Activated B cell treated with CpG ODN at 0.5 μM for 24 hours (primary cell): Measurements from ENCODE around the gene RGS9BP. TPM values are rescaled to one million over a fixed set of nuclear protein-coding genes. Genes with fewer than 3 reads are reported as not detected.
A peak's percentile ranks its signal among the peaks of the same experiment; 100 is the strongest.

Source experiments
- ATAC-seq: fragments of 200-7000 bp; cut with Tn5 transposase; one replicate; pipeline ENCODE4 v1.10.0; 2021; ENCODE audit warnings: low read depth, mild to moderate bottlenecking, moderate library complexity
- CTCF ChIA-PET: fragments of 350-600 bp; sonication (Branson Sonifier 250); formaldehyde crosslinking; loops from one replicate; lab custom pipeline; 2021; ENCODE audit warnings: antibody characterized with exemption; lab: Charles Lee
- POLR2A ChIA-PET: fragments of 350-600 bp; sonication (Branson Sonifier 250); formaldehyde crosslinking; loops from one replicate; lab custom pipeline; 2021; ENCODE audit warnings: antibody characterized with exemption; lab: Charles Lee
- DNase-seq: peaks from one replicate; pipeline ENCODE4 v3.0.0; 2022
- H3K27ac Mint-ChIP-seq: one replicate; pipeline ENCODE4 v1.8.0; 2020; ENCODE audit warnings: mixed read lengths
- H3K27me3 Mint-ChIP-seq: one replicate; pipeline ENCODE4 v1.8.0; 2021; ENCODE audit warnings: mixed read lengths
- H3K36me3 Mint-ChIP-seq: one replicate; pipeline ENCODE4 v1.8.0; 2021; ENCODE audit warnings: low read depth, mixed read lengths
- H3K4me1 Mint-ChIP-seq: one replicate; pipeline ENCODE4 v1.8.0; 2021; ENCODE audit warnings: mixed read lengths
- H3K4me3 Mint-ChIP-seq: one replicate; pipeline ENCODE4 v1.8.0; 2020; ENCODE audit warnings: mild to moderate bottlenecking, mixed read lengths
- H3K9me3 Mint-ChIP-seq: one replicate; pipeline ENCODE4 v1.8.0; 2020; ENCODE audit warnings: mixed read lengths
- CTCF ChIP-seq: fragments of 200-600 bp; IDR thresholded peaks from one replicate; pipeline ENCODE4 v1.8.0; 2022; ENCODE audit warnings: antibody characterized with exemption, mild to moderate bottlenecking
- intact Hi-C: fragments of 100-400 bp; cut with micrococcal nuclease; formaldehyde crosslinking; loops from one replicate; pipeline ENCODE4 v1.15.1; 2024
- total RNA-seq: library from RNA; stranded (reverse); gene quantifications from 2 replicates; pipeline ENCODE4 v1.2.3, GENCODE V29; 2022

RGS9BP gene
- not detected in 2 replicates for total RNA-seq

GRCh38 chr19:32675720-32676185, at the start of gene RGS9BP:
Gene RGS9BP, plus strand, starts transcription at chr19:32675848. Its CDS starts 416 bp downstream, at chr19:32676264.
- POLR2A ChIA-PET, result interaction anchor here (0.8 to 3.0 kb wide), 2 partner anchors 16 to 24 kb away, joined by 3 to 28 read pairs; partner anchors contain the start of gene NUDT19
- H3K4me3 Mint-ChIP-seq, result peak within 1 kb of the TSS; percentile 87
- H3K36me3 Mint-ChIP-seq, result peaks cover 4% of the 10 kb centered on the region
- ATAC-seq (peak; percentile 25), DNase-seq (peak; percentile 57)
- no peak for TF ChIP-seq CTCF
- CTCF ChIA-PET, result no interaction called here
- peaks cover 26% of the 10 kb centered on the region for H3K4me1 Mint-ChIP-seq
- peak within 1 kb of the TSS; percentile 63 for H3K27ac Mint-ChIP-seq
- H3K27me3 Mint-ChIP-seq, result peaks cover 12% of the 10 kb centered on the region
- H3K9me3 Mint-ChIP-seq, result no peaks in the 10 kb centered on the region
- intact Hi-C loops, result loop anchor here (1.0 to 10.0 kb wide), 7 partner anchors 16 to 699 kb away; partner anchors contain the start of genes CEBPG, DPY19L3, FAAP24 and NUDT19

GRCh38 chr19:32626969-32627368, 48.7 kb upstream of the RGS9BP start:
- peaks cover 69% of the 10 kb centered on the region for H3K36me3 Mint-ChIP-seq
- no peaks in the 10 kb centered on the region for H3K27me3 Mint-ChIP-seq
- H3K9me3 Mint-ChIP-seq, result no peaks in the 10 kb centered on the region
- intact Hi-C loops, result no loop called here
- POLR2A ChIA-PET, result interaction anchor here (0.7 kb wide), 1 partner anchor 34 kb away, joined by 5 read pairs; no protein-coding TSS in a partner anchor
- no peak overlapping the region for H3K4me3 Mint-ChIP-seq
- no peak for DNase-seq
- no peak overlapping the region for H3K27ac Mint-ChIP-seq
- H3K4me1 Mint-ChIP-seq, result no peaks in the 10 kb centered on the region
- TF ChIP-seq CTCF, result no peak
- ATAC-seq, result no peak
- CTCF ChIA-PET, result no interaction called here

GRCh38 chr19:32627714-32628270, 47.9 kb upstream of the RGS9BP start:
- intact Hi-C loops, result no loop called here
- H3K9me3 Mint-ChIP-seq, result no peaks in the 10 kb centered on the region
- TF ChIP-seq CTCF, result no peak
- no peak overlapping the region for H3K27ac Mint-ChIP-seq
- peaks cover 64% of the 10 kb centered on the region for H3K36me3 Mint-ChIP-seq
- H3K4me1 Mint-ChIP-seq, result no peaks in the 10 kb centered on the region
- CTCF ChIA-PET, result no interaction called here
- ATAC-seq (no peak), DNase-seq (no peak)
- H3K4me3 Mint-ChIP-seq, result no peak overlapping the region
- POLR2A ChIA-PET, result interaction anchor here (0.7 kb wide), 1 partner anchor 33 kb away, joined by 5 read pairs; no protein-coding TSS in a partner anchor
- H3K27me3 Mint-ChIP-seq, result no peaks in the 10 kb centered on the region

GRCh38 chr19:32630338-32630737, 45.3 kb upstream of the RGS9BP start:
- Mint-ChIP-seq H3K4me1 (no peaks in the 10 kb centered on the region), H3K36me3 (peaks cover 59% of the 10 kb centered on the region), H3K4me3 (no peak overlapping the region), H3K9me3 (no peaks in the 10 kb centered on the region), H3K27ac (no peak overlapping the region), H3K27me3 (no peaks in the 10 kb centered on the region)
- DNase-seq (no peak), ATAC-seq (no peak)
- intact Hi-C loops, result no loop called here
- ChIA-PET POLR2A (no interaction called here), CTCF (no interaction called here)
- no peak for TF ChIP-seq CTCF

- Mint-ChIP-seq H3K9me3 (no peaks in the 10 kb centered on the region), H3K36me3 (peaks cover 60% of the 10 kb centered on the region), H3K27ac (no peak overlapping the region), H3K27me3 (no peaks in the 10 kb centered on the region), H3K4me1 (no peaks in the 10 kb centered on the region), H3K4me3 (no peak overlapping the region)
- DNase-seq, result no peak
- ChIA-PET CTCF (no interaction called here), POLR2A (no interaction called here)
- no peak for ATAC-seq
- intact Hi-C loops, result no loop called here
- no peak for TF ChIP-seq CTCF
Measured at GRCh38 chr19:32631381-32631780, 44.3 kb upstream of the RGS9BP start.
